PC-9 (cell line): ENCODE results near the gene LMAN1L. TPM values are rescaled to one million over a fixed set of nuclear protein-coding genes. Genes with fewer than 3 reads are reported as not detected.

Experiments used
- BruUV-seq: library from RNA; stranded (reverse); fragments of 400-500 nt; replicated peaks from 2 replicates; lab custom pipeline; 2021; lab: Mats Ljungman, UMichigan
- CTCF ChIA-PET: fragments of 300-600 bp; sonication (Branson Sonifier 250); formaldehyde crosslinking; loops from one replicate; lab custom pipeline; 2022; ENCODE audit warnings: antibody characterized with exemption; lab: Charles Lee
- POLR2A ChIA-PET: fragments of 300-600 bp; sonication (Branson Sonifier 250); formaldehyde crosslinking; loops from one replicate; lab custom pipeline; 2022; ENCODE audit warnings: antibody characterized with exemption; ENCODE audit not compliant: unreplicated experiment; lab: Charles Lee
- DNase-seq, 2 experiments: peaks; one replicate each; pipeline versions ENCODE4 v3.0.0 to v3.0.0-alpha.2; 2015 to 2022; ENCODE audit warnings: mixed read lengths in 1 of 2
- H2AFZ ChIP-seq: fragments of 200-600 bp; sonication (generic); 2 replicates; pipeline ENCODE4 v1.8.1; 2017; ENCODE audit warnings: antibody characterized with exemption
- H3F3A ChIP-seq: fragments of 200-600 bp; sonication (generic); 2 replicates; pipeline ENCODE4 v1.8.1; 2017; ENCODE audit warnings: antibody characterized with exemption, mild to moderate bottlenecking, low read depth; ENCODE audit not compliant: insufficient read depth
- H3K27ac ChIP-seq: fragments of 200-600 bp; sonication (generic); 2 replicates; pipeline ENCODE4 v1.6.1; 2016; ENCODE audit warnings: mixed run types
- H3K27me3 ChIP-seq: fragments of 200-600 bp; sonication (generic); 2 replicates; pipeline ENCODE4 v1.6.1; 2016; ENCODE audit warnings: low read depth, mixed run types; ENCODE audit not compliant: insufficient read depth
- H3K36me3 ChIP-seq: fragments of 200-600 bp; sonication (generic); 2 replicates; pipeline ENCODE4 v1.6.1; 2016; ENCODE audit warnings: low read depth, mixed run types
- H3K4me1 ChIP-seq: fragments of 200-600 bp; sonication (generic); replicated peaks from 2 replicates; pipeline ENCODE4 v1.6.1; 2016; ENCODE audit warnings: mixed run types; ENCODE audit not compliant: insufficient read depth
- H3K4me2 ChIP-seq: fragments of 200-600 bp; sonication (generic); 2 replicates; pipeline ENCODE4 v1.6.1; 2017; ENCODE audit warnings: mixed run types
- H3K4me3 ChIP-seq: fragments of 200-600 bp; sonication (generic); 2 replicates; pipeline ENCODE4 v1.6.1; 2016; ENCODE audit warnings: mixed run types
- H3K79me2 ChIP-seq: fragments of 200-600 bp; sonication (generic); 2 replicates; pipeline ENCODE4 v1.6.1; 2017; ENCODE audit warnings: low read depth, mixed run types
- H3K9me2 ChIP-seq: fragments of 200-600 bp; sonication (generic); 2 replicates; pipeline ENCODE4 v1.8.1; 2017; ENCODE audit warnings: mild to moderate bottlenecking; ENCODE audit not compliant: insufficient read depth
- H3K9me3 ChIP-seq: fragments of 200-600 bp; sonication (generic); 2 replicates; pipeline ENCODE4 v1.8.1; 2016; ENCODE audit warnings: low read depth; ENCODE audit not compliant: insufficient read depth
- H4K20me1 ChIP-seq: fragments of 200-600 bp; sonication (generic); 2 replicates; pipeline ENCODE4 v1.8.1; 2017; ENCODE audit not compliant: insufficient read depth
- CTCF ChIP-seq: fragments of 200-600 bp; sonication (generic); conservative IDR thresholded peaks from 2 replicates; pipeline ENCODE4 v1.6.1; 2017; ENCODE audit warnings: mixed run types, antibody characterized with exemption, mild to moderate bottlenecking, moderate library complexity
- EZH2 ChIP-seq: fragments of 200-600 bp; sonication (generic); IDR thresholded peaks from 2 replicates; pipeline ENCODE4 v1.8.0; 2017; ENCODE audit warnings: antibody characterized with exemption, low read depth
- intact Hi-C: fragments of 100-400 bp; cut with micrococcal nuclease; formaldehyde crosslinking; loops from one replicate; pipeline ENCODE4 v1.10.0; 2022; ENCODE audit not compliant: unreplicated experiment
- total RNA-seq: library from RNA; stranded (reverse); gene quantifications from 2 replicates; pipeline ENCODE4 v1.2.3, GENCODE V29; 2021

LMAN1L gene
- total RNA-seq, 1 experiment from 2014 or later, result not detected

DNA sequence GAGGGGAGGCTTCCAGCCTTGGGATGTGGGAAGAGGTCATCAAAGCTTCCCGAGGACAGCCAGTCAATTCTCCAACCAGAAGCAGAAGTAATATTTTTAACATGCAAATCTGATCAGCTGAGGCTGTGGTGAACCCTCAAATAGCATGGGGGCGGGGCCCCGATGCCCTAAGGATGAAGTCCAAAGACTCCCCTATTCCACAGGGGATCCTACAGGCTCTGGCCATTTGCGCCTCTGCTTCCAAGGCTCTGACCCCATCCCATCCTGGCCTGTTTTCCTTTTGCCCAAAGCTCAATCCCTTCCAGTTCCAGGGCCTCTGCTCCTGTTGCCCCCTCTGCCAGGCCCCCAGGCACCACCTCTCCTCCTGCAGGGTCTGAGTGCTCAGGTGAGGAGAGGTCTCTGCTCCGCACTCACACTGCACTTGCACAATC lies 37.5 kb upstream of the LMAN1L start:
- Histone ChIP-seq H4K20me1 (no peaks in the 10 kb centered on the region), H3K4me1 (peaks cover 11% of the 10 kb centered on the region), H3K9me3 (no peaks in the 10 kb centered on the region), H3K27ac (no peak overlapping the region), H2AFZ (no peak overlapping the region), H3K4me3 (no peak overlapping the region), H3K79me2 (no peaks in the 10 kb centered on the region), H3K36me3 (no peaks in the 10 kb centered on the region), H3K4me2 (no peak overlapping the region), H3K9me2 (no peaks in the 10 kb centered on the region), H3F3A (peaks cover 7% of the 10 kb centered on the region; the same call in 1 of the 2 replicates), H3K27me3 (no peaks in the 10 kb centered on the region)
- ChIA-PET POLR2A (no interaction called here), CTCF (no interaction called here)
- no peak for DNase-seq
- no peak for TF ChIP-seq CTCF
- no TSS peak for BruUV-seq
- intact Hi-C loops, result no loop called here

- intact Hi-C loops, result no loop called here
- POLR2A ChIA-PET, result no interaction called here
- CTCF ChIA-PET, result no interaction called here
- H4K20me1 ChIP-seq, result no peaks in the 10 kb centered on the region
- peaks cover 11% of the 10 kb centered on the region for H3K4me1 ChIP-seq
- H2AFZ ChIP-seq, result no peak overlapping the region
- no TSS peak for BruUV-seq
- no peaks in the 10 kb centered on the region for H3K27me3 ChIP-seq
- TF ChIP-seq EZH2, result no peak
- no peak for TF ChIP-seq CTCF
- no peak overlapping the region for H3K4me2 ChIP-seq
- no peak overlapping the region for H3K27ac ChIP-seq
- H3K9me3 ChIP-seq, result no peaks in the 10 kb centered on the region
- peaks cover 7% of the 10 kb centered on the region; the same call in 1 of the 2 replicates for H3F3A ChIP-seq
- H3K9me2 ChIP-seq, result no peaks in the 10 kb centered on the region
- no peaks in the 10 kb centered on the region for H3K79me2 ChIP-seq
- H3K4me3 ChIP-seq, result no peak overlapping the region
- no peak for DNase-seq
- no peaks in the 10 kb centered on the region for H3K36me3 ChIP-seq
Observed at GRCh38 chr15:74775894-74776293, 36.7 kb upstream of the LMAN1L start.

DNA sequence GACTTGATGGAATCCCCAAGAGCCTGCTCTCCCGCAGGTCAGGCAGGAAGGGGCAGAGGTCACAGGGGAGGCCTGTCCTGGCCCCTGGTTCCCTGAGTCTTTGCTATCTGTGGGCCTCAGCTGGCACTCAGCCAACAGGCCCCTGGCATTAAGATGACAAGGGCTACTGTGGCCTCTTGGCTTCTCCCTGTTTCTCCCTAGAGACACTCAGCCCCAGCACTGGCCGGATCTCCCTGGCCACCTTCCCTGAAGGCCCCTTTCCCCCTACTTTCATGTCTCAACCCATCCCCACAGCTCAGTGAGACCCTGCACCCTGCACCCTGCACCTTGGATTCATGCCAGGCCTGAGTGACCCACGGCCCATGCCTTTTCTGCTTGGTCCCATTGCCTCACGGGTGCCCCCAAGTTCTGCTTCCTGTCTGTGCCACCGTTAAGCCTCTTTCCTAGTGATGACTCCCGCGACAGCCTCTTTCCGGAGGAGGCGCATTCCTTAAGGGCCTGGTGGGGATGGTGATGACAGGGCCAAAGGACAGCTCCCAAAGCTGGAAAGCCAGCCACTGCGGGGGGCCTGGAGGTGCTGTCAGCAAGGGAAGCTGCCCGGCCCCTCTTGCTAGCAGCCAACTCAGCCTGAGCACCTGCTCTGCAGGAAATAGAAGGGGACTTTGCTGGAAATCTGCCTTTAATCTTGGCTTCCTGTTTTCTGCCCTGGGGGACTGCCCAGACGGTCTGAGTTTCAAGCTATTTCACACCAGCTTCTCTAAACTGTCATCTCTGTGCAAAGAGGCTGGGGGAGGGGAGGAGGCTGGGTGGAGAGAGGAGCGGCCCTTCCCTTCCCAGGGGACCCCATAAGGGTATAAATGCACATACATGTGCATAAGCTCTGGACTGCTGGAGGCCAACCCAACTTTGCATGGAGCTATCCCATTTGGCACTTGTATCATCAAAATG lies 35.5 kb upstream of the LMAN1L start:
- no peaks in the 10 kb centered on the region for H3K79me2 ChIP-seq
- H3K27me3 ChIP-seq, result no peaks in the 10 kb centered on the region
- ChIA-PET CTCF (interaction anchor here (0.6 to 1.4 kb wide), 3 partner anchors 10 to 329 kb away, joined by 3 read pairs; no protein-coding TSS in a partner anchor), POLR2A (interaction anchor here (0.6 to 0.7 kb wide), 2 partner anchors 10 to 1000 kb away, joined by 4 to 7 read pairs; no protein-coding TSS in a partner anchor)
- no peak for DNase-seq
- H3K36me3 ChIP-seq, result no peaks in the 10 kb centered on the region
- BruUV-seq, result no TSS peak
- no peak overlapping the region for H3K4me2 ChIP-seq
- no peaks in the 10 kb centered on the region for H3K9me3 ChIP-seq
- H3K27ac ChIP-seq, result no peak overlapping the region
- intact Hi-C loops, result no loop called here
- peaks cover 17% of the 10 kb centered on the region for H3K4me1 ChIP-seq
- H3K9me2 ChIP-seq, result no peaks in the 10 kb centered on the region
- H4K20me1 ChIP-seq, result no peaks in the 10 kb centered on the region
- no peak overlapping the region for H3K4me3 ChIP-seq
- H2AFZ ChIP-seq, result no peak overlapping the region
- TF ChIP-seq CTCF, result no peak
- H3F3A ChIP-seq, result peaks cover 7% of the 10 kb centered on the region; the same call in 1 of the 2 replicates
